Gastroesophageal sphincter (tissue), 3 donors: ENCODE results near the gene BRMS1.

ENCODE experiments used
- POLR2AphosphoS5 ChIP-seq: sonication (generic); formaldehyde crosslinking; IDR thresholded peaks from one replicate; pipeline ENCODE4 v1.6.1; 2017; ENCODE audit warnings: antibody characterized with exemption
- TF ChIP-seq, protein P1 (sequence below), 4 experiments: fragments of 200-600 bp in 2 of 4; fragments of 450-650 bp in 2 of 4; sonication (generic) in 1 of 4; IDR thresholded peaks; one replicate each; pipeline ENCODE4 v1.5.1; 2017 to 2019; ENCODE audit warnings: antibody characterized with exemption in 4 of 4, mild to moderate bottlenecking in 2 of 4, moderate library complexity in 2 of 4

DNA sequence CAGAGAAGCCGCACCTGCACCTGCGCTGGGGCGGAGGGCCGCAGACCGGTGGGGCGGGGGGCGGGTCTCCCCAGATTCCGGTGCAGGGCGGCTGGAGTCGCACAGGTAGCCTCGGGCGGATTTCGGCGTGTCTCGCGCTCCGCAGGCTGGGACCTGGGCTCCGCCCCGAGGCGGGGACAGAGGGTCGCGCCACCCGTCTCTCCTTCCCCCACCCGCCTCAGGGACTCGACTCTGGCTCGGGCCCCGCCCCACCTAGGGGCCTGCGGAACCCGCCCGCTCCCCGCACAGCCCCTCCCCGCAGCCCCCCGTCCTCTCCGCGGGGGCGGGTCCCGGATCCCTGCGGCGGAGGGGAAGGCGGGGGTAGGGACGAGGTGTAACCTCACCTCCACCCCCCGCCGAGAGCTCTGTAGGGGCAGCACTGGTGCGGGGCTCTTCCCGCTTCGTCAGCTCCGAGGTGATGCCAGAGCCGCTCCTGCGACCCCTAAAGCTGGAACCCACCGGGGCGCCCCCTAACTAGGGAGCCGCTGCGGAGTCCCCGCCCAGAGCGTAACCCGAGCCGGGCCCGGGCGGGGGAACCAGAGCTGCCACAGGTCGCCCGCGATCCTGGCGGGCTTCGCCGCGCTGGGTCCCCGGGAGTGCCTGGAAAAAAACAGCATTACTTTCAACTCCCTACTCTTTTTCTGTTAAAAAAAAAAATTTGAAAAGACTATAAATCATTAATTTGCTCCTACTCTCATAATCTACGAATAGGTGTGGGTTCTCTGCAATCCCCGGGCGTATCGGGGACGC lies 26.9 kb upstream of the BRMS1 start, which contains the start of gene SLC29A2:
- TF ChIP-seq, protein P1, sequence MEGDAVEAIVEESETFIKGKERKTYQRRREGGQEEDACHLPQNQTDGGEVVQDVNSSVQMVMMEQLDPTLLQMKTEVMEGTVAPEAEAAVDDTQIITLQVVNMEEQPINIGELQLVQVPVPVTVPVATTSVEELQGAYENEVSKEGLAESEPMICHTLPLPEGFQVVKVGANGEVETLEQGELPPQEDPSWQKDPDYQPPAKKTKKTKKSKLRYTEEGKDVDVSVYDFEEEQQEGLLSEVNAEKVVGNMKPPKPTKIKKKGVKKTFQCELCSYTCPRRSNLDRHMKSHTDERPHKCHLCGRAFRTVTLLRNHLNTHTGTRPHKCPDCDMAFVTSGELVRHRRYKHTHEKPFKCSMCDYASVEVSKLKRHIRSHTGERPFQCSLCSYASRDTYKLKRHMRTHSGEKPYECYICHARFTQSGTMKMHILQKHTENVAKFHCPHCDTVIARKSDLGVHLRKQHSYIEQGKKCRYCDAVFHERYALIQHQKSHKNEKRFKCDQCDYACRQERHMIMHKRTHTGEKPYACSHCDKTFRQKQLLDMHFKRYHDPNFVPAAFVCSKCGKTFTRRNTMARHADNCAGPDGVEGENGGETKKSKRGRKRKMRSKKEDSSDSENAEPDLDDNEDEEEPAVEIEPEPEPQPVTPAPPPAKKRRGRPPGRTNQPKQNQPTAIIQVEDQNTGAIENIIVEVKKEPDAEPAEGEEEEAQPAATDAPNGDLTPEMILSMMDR (IDR thresholded peaks at IDR 0.05) = no peak
- TF ChIP-seq POLR2AphosphoS5 = no peak
